ENCODE results near the gene ZNRF2.

DNA sequence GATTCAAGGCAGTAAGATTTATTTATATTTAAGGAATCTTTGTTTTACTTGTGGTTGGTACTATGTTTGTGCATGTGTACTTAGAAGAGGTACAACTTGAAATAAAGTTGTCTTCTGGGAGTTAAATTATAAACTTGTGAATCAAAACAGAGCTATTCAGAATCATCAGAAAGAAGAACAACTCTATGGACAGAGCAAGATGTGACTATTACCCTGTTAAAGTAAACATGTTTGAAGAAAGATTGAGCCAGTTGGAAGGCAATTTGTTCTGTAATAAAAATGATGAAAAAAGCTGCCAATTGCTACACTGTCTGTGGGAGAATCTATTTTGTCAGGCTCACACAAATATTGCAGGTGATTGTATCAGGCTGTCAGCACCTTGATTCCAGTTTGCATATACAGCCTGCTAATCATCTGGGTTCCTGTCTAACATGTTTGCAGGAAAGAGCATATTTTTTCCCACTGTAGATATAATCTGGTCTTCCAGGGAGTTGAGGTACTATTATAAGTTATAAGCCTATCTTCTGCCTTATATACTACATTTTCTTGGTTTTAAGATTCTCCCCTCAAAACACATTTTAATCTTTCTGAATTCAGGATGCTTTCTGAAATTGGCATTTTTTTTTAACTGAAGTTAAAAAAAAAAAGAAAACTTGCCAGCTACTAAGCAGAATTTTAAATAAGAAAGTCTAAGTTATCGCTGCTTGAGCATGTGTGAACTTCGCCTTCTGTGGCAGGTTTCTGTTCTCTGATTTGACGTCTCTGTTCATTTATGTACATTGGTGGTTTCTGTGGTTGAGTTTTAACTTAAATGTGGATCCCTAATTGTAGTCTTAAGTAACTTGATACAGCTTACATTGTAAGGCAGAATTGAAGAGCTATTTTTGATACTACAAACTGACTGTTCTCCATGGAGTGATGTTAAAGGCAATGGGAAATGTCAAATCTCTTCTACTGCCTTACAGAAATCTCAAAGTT lies 46.0 kb downstream of the ZNRF2 start:
- TF ChIP-seq POLR2AphosphoS5 (IDR thresholded peaks at IDR 0.05; ENCODE audit: borderline replicate concordance, low read depth, low read length) (no peak), EZH2 (IDR thresholded peaks at IDR 0.05) (no peak), FOXP2 (optimal IDR thresholded peaks at IDR 0.05; ENCODE audit: control extremely low read depth, extremely low read length, insufficient read depth) (no peak)

Measured in SK-N-MC (cell line).